GM23248 (cell line): ENCODE data around the gene DDX31. TPM values are rescaled to one million over a fixed set of nuclear protein-coding genes. Genes with fewer than 3 reads are reported as not detected.

Experiments
- DNase-seq: peaks from one replicate; pipeline ENCODE4 v3.0.0-alpha.2; 2015
- H2AFZ ChIP-seq: fragments of 200-600 bp; sonication (generic); 2 replicates; pipeline ENCODE4 v1.6.1; 2016; ENCODE audit warnings: antibody characterized with exemption
- H3F3A ChIP-seq: fragments of 200-600 bp; sonication (generic); 2 replicates; pipeline ENCODE4 v1.6.1; 2016; ENCODE audit warnings: mild to moderate bottlenecking, antibody characterized with exemption, mixed run types; ENCODE audit not compliant: insufficient read depth
- H3K27ac ChIP-seq: fragments of 200-600 bp; sonication (generic); 2 replicates; pipeline ENCODE4 v1.5.1; 2016; ENCODE audit warnings: mild to moderate bottlenecking
- H3K27me3 ChIP-seq: fragments of 200-600 bp; sonication (generic); replicated peaks from 2 replicates; pipeline ENCODE4 v1.6.1; 2016; ENCODE audit warnings: mild to moderate bottlenecking; ENCODE audit not compliant: insufficient read depth
- H3K36me3 ChIP-seq: fragments of 200-600 bp; sonication (generic); 2 replicates; pipeline ENCODE4 v1.6.1; 2016; ENCODE audit warnings: low read depth, mild to moderate bottlenecking
- H3K4me1 ChIP-seq: fragments of 200-600 bp; sonication (generic); 2 replicates; pipeline ENCODE4 v1.6.1; 2016; ENCODE audit warnings: mild to moderate bottlenecking; ENCODE audit not compliant: insufficient read depth
- H3K4me2 ChIP-seq: fragments of 200-600 bp; sonication (generic); one replicate; pipeline ENCODE4 v1.6.1; 2016; ENCODE audit warnings: mild to moderate bottlenecking; ENCODE audit not compliant: unreplicated experiment
- H3K4me3 ChIP-seq: fragments of 200-600 bp; sonication (generic); 2 replicates; pipeline ENCODE4 v1.5.1; 2016; ENCODE audit warnings: mild to moderate bottlenecking
- H3K79me2 ChIP-seq: fragments of 200-600 bp; sonication (generic); 2 replicates; pipeline ENCODE4 v1.6.1; 2016; ENCODE audit warnings: mild to moderate bottlenecking; ENCODE audit not compliant: insufficient read depth
- H3K9ac ChIP-seq: fragments of 200-600 bp; sonication (generic); 2 replicates; pipeline ENCODE4 v1.6.1; 2016; ENCODE audit warnings: mild to moderate bottlenecking
- H3K9me2 ChIP-seq: fragments of 200-600 bp; sonication (generic); 2 replicates; pipeline ENCODE4 v1.6.1; 2016; ENCODE audit warnings: mixed run types, mild to moderate bottlenecking, moderate library complexity; ENCODE audit not compliant: insufficient read depth
- H3K9me3 ChIP-seq: fragments of 200-600 bp; sonication (generic); one replicate; pipeline ENCODE4 v1.6.1; 2017; ENCODE audit warnings: low read depth
- H4K20me1 ChIP-seq: fragments of 200-600 bp; sonication (generic); 2 replicates; pipeline ENCODE4 v1.6.0; 2016; ENCODE audit not compliant: insufficient read depth
- EZH2 ChIP-seq: fragments of 200-600 bp; sonication (generic); IDR thresholded peaks from 2 replicates; pipeline ENCODE4 v1.6.1; 2018; ENCODE audit warnings: antibody characterized with exemption, mild to moderate bottlenecking; ENCODE audit not compliant: insufficient read depth, poor library complexity, severe bottlenecking
- EZH2phosphoT487 ChIP-seq: fragments of 200-600 bp; sonication (generic); IDR thresholded peaks from 2 replicates; pipeline ENCODE4 v1.6.1; 2018; ENCODE audit warnings: antibody characterized with exemption, moderate library complexity, mild to moderate bottlenecking, low read depth; ENCODE audit not compliant: insufficient read depth
- WGBS, 2 experiments: methylation state at CpG; one replicate each; pipeline ENCODE4 v1.1.6; 2015 to 2017; ENCODE audit warnings: low lambda C conversion rate in 2 of 2, low coverage in 1 of 2; ENCODE audit errors: missing lambda C conversion rate in 2 of 2; 5-methylcytosine and 5-hydroxymethylcytosine counted together
- in situ Hi-C: fragments of 300-500 bp; cut with MboI; formaldehyde crosslinking; loops from 2 replicates; pipeline ENCODE4 v1.15.0; 2020
- polyA plus RNA-seq: library from polyadenylated mRNA; unstranded; fragments of >200 nt; fragmentation: Nextera tagmentation; extraction: Ambion mirVana; gene quantifications from 2 replicates; pipeline ENCODE4 v1.2.1, GENCODE V29; 2016
- total RNA-seq: library from RNA; depleted of rRNA; stranded (reverse); fragments of >200 nt; shearing (Covaris generic); gene quantifications from 2 replicates; pipeline ENCODE4 v1.2.3, GENCODE V29; 2014

DDX31 gene
- total and polyA plus RNA-seq, 2 experiments from 2014 or later = 8.2 to 11.0 TPM

DNA sequence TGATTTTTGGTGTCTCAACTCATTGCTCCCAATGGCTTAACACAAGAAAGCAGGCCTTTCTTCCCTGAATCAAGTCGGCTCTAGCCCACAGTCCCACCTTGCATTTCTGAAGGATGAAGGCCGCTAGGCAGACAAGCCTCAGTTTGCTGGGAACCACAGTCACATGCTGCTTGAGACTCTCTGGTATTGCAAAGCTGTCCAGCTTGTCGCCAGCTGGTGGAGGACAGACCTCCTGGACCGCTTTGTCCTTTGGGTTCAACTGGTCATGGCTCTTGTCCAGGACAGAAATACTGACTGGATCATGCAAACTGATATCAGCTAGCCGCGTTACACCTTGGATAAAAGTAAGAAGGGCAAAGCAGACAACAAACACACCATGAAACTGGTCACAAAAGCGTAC lies 23.1 kb downstream of the DDX31 start:
- H3K27ac ChIP-seq = peak overlapping the region; percentile 86
- H3K9me3 ChIP-seq = no peaks in the 10 kb centered on the region
- H3K36me3 ChIP-seq = peaks cover 49% of the 10 kb centered on the region
- no peak overlapping the region for H3K4me3 ChIP-seq
- peaks cover 20% of the 10 kb centered on the region for H3K4me1 ChIP-seq
- H3K9me2 ChIP-seq = no peaks in the 10 kb centered on the region
- H2AFZ ChIP-seq = no peak overlapping the region
- H3K79me2 ChIP-seq = no peaks in the 10 kb centered on the region
- peak overlapping the region; percentile 51; the same call in 1 of the 2 replicates for H3K9ac ChIP-seq
- WGBS, 2 experiments = 89 to 93% methylated on average over 7 of the region's 7 CpGs
- in situ Hi-C loops = no loop called here
- DNase-seq = no peak
- H3K4me2 ChIP-seq = peak overlapping the region; percentile 54
- peaks cover 37% of the 10 kb centered on the region for H3F3A ChIP-seq
- H3K27me3 ChIP-seq = no peaks in the 10 kb centered on the region
- TF ChIP-seq EZH2phosphoT487 = no peak
- no peak for TF ChIP-seq EZH2
- no peaks in the 10 kb centered on the region for H4K20me1 ChIP-seq

- in situ Hi-C loops = no loop called here
- WGBS, 2 experiments = 98 to 99% methylated on average over 15 of the region's 15 CpGs
- Histone ChIP-seq H3K4me1 (peaks cover 20% of the 10 kb centered on the region), H2AFZ (no peak overlapping the region), H4K20me1 (no peaks in the 10 kb centered on the region), H3K36me3 (peaks cover 53% of the 10 kb centered on the region), H3K9me2 (no peaks in the 10 kb centered on the region), H3K4me3 (no peak overlapping the region), H3K9me3 (no peaks in the 10 kb centered on the region), H3K79me2 (no peaks in the 10 kb centered on the region), H3F3A (peaks cover 30% of the 10 kb centered on the region), H3K4me2 (no peak overlapping the region), H3K27ac (no peak overlapping the region), H3K27me3 (no peaks in the 10 kb centered on the region), H3K9ac (no peak overlapping the region)
- no peak for DNase-seq
- no peak for TF ChIP-seq EZH2phosphoT487
- no peak for TF ChIP-seq EZH2
Observed at GRCh38 chr9:132645711-132646110, 24.1 kb downstream of the DDX31 start.

GRCh38 chr9:132645306-132645705 lies 24.5 kb downstream of the DDX31 start:
- H3K79me2 ChIP-seq = no peaks in the 10 kb centered on the region
- H2AFZ ChIP-seq = no peak overlapping the region
- no peak for DNase-seq
- 96 to 97% methylated on average over 8 of the region's 8 CpGs for WGBS, 2 experiments
- H3K9ac ChIP-seq = no peak overlapping the region
- H3K4me1 ChIP-seq = peaks cover 20% of the 10 kb centered on the region
- H3F3A ChIP-seq = peaks cover 30% of the 10 kb centered on the region
- no peaks in the 10 kb centered on the region for H3K9me2 ChIP-seq
- TF ChIP-seq EZH2phosphoT487 (no peak), EZH2 (no peak)
- H3K4me3 ChIP-seq = no peak overlapping the region
- H3K27ac ChIP-seq = no peak overlapping the region
- H3K36me3 ChIP-seq = peaks cover 52% of the 10 kb centered on the region
- in situ Hi-C loops = no loop called here
- H3K4me2 ChIP-seq = no peak overlapping the region
- no peaks in the 10 kb centered on the region for H3K9me3 ChIP-seq
- no peaks in the 10 kb centered on the region for H3K27me3 ChIP-seq
- no peaks in the 10 kb centered on the region for H4K20me1 ChIP-seq

DNA sequence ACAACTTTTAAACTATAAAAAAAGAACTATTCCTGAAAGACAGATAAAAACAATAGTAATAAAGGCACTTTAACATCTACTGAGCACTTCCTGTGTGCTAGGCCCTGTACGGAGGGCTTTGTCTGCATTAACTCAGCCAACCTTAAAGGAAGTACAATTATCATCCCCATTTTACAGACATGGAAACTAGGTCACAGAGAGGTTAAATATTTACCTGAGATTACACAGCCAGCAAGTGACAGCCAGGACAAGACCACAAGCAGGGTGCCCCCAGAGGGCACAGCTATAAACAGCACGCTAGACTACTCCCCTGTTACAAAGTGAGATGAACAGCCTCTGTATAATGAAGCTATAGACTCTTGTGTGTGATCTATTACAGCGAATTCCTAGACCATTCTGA lies 25.5 kb downstream of the DDX31 start:
- Histone ChIP-seq H3K9me3 (no peaks in the 10 kb centered on the region), H3K4me1 (peaks cover 20% of the 10 kb centered on the region), H3K4me3 (no peak overlapping the region), H3K4me2 (no peak overlapping the region), H3K9ac (no peak overlapping the region), H3K79me2 (no peaks in the 10 kb centered on the region), H3K27ac (no peak overlapping the region), H3F3A (peaks cover 26% of the 10 kb centered on the region), H2AFZ (no peak overlapping the region), H3K27me3 (no peaks in the 10 kb centered on the region), H4K20me1 (no peaks in the 10 kb centered on the region), H3K36me3 (peaks cover 42% of the 10 kb centered on the region), H3K9me2 (no peaks in the 10 kb centered on the region)
- TF ChIP-seq EZH2phosphoT487 (no peak), EZH2 (no peak)
- WGBS, 2 experiments = 74 to 85% methylated on average over 3 of the region's 3 CpGs
- DNase-seq = no peak
- in situ Hi-C loops = no loop called here

DNA sequence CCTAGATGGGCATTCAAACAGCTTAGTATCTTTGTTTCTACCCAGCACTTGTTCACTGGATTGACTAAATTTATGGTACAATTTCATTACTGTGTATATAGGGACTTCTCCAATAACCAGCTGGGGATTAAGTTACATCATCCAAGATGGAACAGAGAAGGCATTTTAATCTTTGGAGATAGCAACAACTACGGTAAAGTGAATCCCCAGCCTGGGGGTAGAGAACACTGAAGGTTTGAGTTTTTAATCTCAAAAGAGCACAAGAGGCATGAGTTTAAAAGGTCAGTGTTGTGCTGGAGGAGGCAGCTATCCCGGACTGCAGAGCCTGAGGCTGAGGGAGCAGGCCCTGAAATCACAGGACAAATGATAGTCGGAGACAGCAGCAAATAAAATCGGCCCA lies 28.6 kb downstream of the DDX31 start:
- Histone ChIP-seq H3K9ac (no peak overlapping the region), H3K4me3 (no peak overlapping the region), H3K9me2 (no peaks in the 10 kb centered on the region), H3K27me3 (no peaks in the 10 kb centered on the region), H4K20me1 (no peaks in the 10 kb centered on the region), H3K36me3 (peaks cover 42% of the 10 kb centered on the region), H3F3A (no peaks in the 10 kb centered on the region), H3K9me3 (no peaks in the 10 kb centered on the region), H3K27ac (no peak overlapping the region), H3K4me1 (no peaks in the 10 kb centered on the region), H3K4me2 (no peak overlapping the region), H2AFZ (no peak overlapping the region), H3K79me2 (no peaks in the 10 kb centered on the region)
- TF ChIP-seq EZH2phosphoT487 (no peak), EZH2 (no peak)
- in situ Hi-C loops = no loop called here
- DNase-seq = no peak
- whole genome bisulfite sequencing, 2 experiments = 84 to 86% methylated on average over 4 of the region's 4 CpGs
